GM18505 (cell line): Measurements from ENCODE around the gene ZNF775.

Source experiments
- ATAC-seq: cut with Tn5 transposase; IDR thresholded peaks from one replicate; pipeline ENCODE4 v1.9.1; 2021; ENCODE audit not compliant: unreplicated experiment
- POLR2A ChIP-seq: IDR thresholded peaks from 4 replicates; pipeline ENCODE4 v1.6.1; 2011; ENCODE audit warnings: borderline replicate concordance; ENCODE audit not compliant: insufficient read depth, insufficient read length; ENCODE audit errors: extremely low read depth

Gene ZNF775

DNA sequence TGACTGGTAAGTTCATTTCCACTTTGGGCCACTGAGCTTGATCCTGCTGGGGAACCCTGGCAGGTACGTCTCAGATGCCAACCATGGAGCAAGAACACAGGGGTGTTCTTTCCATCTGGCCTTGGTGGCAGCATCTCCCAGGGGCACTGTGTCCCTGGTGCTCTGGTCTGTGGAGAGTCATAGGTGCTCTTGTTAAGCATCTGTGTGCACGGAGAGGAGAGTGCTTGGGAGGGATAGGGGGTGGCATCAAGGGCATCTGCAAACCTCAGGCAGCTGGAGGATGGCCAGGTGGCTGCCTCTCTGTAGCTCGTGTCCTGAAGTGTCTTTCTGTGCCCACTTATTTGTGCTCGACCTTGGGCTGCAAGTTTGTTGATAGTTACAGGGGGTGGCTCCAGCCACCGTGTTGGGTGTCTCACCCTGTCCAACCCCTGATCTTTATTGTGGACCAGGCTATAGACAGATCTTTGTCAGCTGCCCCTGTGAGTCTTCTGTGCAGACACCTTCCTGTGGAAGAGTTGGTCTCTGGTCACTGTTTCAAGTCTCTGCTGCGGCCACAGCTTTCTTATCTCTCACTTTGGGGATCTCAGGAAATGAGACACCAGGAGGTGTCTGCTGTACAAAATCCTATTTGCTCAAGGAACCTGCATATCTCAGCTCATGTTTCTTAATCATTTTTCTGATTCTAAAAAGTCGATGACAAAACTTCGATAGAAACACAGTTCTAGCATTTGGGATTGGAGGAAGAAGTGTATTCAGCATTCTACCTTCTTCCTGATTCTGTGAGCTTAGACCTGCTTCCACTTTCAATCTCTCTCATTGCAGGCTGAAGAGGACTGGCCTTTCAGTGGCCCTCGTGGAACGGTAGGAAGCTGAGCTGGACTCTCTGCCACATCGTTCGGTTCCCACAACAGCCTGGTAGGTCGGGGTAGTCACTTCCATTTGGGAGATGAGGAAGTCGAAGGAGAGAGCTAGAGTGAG, 54.1 kb downstream of the ZNF775 start:
- ATAC-seq = no peak

DNA sequence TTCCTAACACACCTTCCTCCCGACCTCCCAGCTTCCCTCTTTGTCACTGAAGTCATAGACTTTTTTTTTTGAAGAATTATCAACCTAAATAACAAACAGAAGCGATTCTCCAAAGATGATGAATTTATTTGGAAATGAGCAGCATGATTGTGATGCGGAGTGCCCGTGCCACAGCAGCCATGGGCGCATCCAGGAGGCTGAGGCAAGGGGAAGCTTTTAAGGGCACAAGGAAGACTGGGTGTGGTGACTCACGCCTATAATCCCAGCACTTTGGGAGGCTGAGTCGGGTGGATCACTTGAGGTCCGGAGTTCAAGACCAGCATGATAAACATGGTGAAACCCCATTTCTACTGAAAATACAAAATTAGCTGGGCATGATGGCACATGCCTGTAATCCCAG, 55.1 kb downstream of the ZNF775 start:
- no peak for TF ChIP-seq POLR2A
- ATAC-seq = no peak

More for the DNA sequence above, 54.1 kb downstream of the ZNF775 start:
- TF ChIP-seq POLR2A = peak; percentile 77

DNA sequence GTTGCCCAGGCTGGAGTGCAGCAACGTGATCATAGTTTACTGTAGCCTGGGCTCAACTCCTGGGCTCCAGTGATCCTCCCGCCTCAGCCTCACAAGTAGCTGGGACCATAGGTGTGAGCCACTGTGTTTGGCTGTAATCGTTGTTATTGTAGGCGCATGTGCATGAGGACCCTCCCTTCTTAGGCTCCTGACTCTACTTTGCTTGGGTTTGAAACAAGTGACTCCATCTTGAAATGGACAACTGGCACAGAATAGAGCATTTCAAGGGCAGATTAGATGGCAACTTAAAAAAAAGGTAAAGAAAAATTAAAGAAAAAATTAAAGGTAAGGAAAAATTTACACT, 55.9 kb downstream of the ZNF775 start:
- no peak for TF ChIP-seq POLR2A
- ATAC-seq = no peak

DNA sequence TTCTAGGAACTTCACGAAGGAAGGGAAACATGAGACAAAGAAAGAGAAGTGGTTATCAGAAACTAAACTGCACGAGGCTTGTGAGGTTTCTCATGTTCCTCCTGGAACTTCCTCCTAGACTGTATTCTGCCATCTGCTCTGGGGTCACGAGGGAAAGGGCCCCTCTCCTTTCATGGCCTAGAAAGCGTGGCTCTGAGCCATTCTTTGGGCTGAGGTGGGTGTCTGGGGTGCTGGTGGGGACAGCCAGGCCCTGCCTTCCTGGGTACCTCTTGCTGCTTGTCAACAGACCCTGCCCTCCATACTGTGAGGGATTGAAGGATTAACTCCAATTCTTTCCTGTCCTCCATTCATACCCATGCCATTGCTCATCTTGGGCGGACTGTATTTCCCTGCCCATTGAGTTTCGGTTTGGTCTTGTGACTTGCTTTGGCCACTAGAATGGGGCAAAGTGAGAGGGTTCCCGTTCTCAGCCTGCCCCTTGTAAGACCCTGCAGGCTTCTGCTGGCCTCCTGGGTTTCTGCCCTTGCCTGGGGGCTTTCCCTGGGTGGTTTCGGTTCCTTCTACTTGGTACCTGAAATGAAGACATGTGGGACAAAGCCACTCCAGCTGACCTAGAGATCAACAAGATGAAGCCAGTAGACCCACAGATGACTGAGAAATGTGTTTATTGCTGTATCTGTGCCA, 56.4 kb downstream of the ZNF775 start:
- peak; percentile 88 for ATAC-seq
- peak; percentile 62 for TF ChIP-seq POLR2A

DNA sequence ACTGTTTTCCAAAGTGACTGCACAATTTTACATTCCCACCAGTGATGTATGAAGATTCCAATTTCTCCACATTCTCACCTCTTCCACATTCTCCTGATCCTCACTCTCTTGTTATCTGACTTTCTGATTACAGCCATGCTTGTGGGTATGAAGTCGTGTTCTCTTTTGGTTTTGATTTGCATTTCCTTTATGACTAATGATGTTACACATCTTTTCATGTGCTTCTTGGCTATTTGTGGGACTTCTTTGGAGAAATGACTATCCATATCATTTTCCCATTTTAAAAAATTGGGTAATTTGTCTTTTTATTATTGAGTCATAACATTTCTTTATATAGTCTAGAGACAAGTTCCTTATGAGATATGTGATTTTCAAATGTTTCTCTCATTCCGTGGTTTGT, 60.8 kb downstream of the ZNF775 start:
- ATAC-seq = no peak
- TF ChIP-seq POLR2A = no peak

DNA sequence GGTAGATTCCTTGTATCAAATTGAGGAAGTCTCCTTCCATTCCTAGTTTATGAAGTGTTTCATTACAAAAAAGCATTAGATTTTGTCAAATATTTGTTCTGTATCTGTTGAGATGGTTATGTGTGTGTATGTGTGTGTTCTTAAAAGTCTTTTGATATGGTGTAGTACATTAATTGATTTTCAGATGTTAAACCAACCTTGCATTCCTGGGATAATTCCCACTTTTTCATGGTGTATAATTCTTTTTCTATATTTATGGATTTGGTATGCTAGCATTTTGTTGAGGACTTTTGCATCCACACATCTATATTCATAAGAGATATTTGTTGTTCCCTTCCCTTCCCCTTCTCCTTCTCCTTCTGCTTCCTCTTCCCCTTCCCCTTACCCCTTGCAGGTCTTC, 62.4 kb downstream of the ZNF775 start:
- no peak for ATAC-seq
- TF ChIP-seq POLR2A = no peak

DNA sequence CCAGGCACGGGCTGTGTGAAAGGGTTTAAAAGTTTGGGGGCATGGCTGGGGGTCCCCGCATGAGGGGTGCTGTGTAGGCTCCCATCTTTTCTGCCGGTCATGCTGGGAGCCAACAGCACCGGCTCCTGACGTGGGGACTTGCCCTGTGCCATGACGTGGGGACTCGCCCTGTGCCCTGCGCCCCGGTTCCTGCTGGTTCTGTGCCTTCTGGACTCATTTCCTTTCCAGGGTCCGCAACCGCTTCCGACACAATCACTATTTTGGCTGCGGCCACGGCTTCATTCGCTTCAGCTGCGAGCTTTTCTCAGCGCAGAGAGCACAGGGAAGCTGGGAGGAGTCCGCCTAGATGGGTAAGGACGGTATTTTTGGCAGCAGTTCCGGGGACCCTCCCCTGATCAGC, 63.7 kb downstream of the ZNF775 start:
- no peak for ATAC-seq
- TF ChIP-seq POLR2A = no peak

DNA sequence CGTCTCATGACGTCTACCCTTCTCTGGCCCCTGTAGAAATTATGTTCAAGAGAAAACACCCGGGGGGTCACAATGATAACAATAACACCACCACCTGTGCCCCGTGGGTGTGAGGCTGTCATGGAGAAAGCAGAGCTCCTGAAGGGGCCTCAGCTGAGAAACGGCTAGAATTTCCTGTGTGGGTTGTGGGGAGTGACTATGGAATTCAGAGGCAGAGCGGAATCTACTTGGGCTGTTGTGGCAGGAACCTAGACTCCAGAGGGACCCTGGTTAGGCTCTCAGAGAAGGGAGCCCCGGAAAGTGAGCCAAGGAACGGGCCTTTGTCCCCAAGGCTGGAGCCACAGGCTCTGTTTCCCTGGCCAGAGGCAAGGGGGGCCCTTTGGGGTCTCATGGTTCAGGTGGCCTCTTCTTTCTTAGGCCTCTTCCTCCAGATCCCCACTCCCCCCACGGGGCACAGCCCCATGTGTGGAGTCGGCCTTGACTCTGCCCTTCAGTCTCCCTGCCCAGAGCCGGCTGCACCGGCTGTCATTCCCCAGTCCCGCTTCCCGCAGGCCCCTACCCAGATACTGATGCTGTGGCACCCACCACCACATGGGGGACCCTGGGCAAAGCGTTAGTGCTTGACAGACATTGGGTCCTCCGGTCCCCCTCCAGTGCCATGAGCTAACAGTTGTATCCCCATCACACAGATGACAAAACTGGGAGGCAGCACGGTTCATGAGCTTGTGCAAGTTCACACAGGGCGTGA, 64.8 kb downstream of the ZNF775 start:
- TF ChIP-seq POLR2A = no peak
- ATAC-seq = no peak

DNA sequence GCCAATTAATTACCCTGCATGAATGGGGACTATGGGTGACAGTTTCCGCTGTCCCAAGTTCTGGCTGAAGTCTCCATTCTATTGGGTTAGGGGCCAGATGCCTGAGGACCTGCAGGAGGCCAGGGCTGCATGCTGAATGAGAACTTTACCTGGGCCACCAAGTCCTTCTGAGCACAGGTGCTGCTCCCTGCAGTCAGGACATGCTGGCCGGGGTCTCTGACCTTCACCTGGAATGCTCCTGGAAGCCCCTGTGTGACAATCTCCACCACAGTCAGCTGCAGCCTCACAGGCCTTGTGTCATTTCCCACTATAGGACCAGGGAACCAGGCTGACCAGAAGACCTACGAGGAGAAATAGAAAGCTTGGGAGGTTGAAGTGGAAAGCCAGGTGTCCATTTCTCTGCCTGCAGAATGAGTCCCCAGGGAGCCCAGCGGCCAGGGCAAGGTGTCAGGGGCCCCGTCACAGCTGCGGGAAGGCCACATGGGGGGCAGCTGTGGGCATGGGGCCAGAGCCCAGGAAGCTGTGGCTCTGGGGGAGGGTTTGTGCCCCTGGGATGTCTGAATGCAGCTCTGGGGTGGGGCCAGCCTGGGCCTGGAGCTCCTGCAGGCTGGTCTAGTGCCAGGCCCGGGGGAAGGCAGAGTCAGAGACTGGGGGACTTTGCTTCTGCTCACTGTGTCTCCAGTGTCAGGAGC, 65.7 kb downstream of the ZNF775 start:
- no peak for ATAC-seq
- no peak for TF ChIP-seq POLR2A

DNA sequence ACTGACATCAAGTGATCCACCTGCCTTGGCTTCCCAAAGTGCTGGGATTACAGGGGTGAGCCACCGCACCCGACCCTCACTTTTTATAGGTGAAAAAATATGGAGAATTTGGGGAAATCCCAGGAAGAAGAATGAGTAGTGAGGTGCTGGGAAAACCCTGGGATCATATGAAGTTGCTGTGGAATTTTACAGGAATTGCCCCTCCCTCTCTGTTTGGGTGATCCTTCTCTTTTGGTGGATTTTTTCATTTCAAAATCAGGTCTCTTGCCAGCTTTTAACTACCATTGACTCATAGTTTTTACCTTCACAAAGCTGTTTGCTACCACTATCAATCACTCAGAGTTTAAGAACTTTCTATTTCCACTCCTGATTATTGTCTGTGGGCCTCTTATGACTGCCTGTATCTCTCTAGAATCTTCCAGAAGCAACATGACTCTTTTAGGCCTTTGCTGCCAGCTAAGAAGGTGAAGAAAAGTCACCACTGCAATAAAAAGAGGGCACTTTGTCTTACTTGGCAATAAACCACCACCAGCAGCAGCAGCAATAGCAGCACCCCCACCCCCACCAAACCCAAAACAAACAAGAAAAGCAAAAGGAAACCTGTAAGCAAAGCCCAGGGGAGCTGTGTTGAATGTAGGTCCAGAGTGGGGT, 67.3 kb downstream of the ZNF775 start:
- no peak for ATAC-seq
- no peak for TF ChIP-seq POLR2A
